BLaER1 (cell line): ENCODE data around the gene PIGQ.

Experiments used
- H3K27ac ChIP-seq: shearing (Covaris generic); formaldehyde crosslinking; 2 replicates; pipeline ENCODE4 v1.8.1; 2022
- H3K27me3 ChIP-seq: shearing (Covaris generic); formaldehyde crosslinking; 2 replicates; pipeline ENCODE4 v1.8.1; 2022
- H3K36me3 ChIP-seq: shearing (Covaris generic); formaldehyde crosslinking; 2 replicates; pipeline ENCODE4 v1.8.1; 2022
- H3K4me1 ChIP-seq: shearing (Covaris generic); formaldehyde crosslinking; 2 replicates; pipeline ENCODE4 v1.8.1; 2022
- H3K4me2 ChIP-seq: shearing (Covaris generic); formaldehyde crosslinking; 2 replicates; pipeline ENCODE4 v1.8.1; 2022
- H3K4me3 ChIP-seq: shearing (Covaris generic); formaldehyde crosslinking; 2 replicates; pipeline ENCODE4 v1.8.1; 2022
- H3K9ac ChIP-seq: shearing (Covaris generic); formaldehyde crosslinking; 2 replicates; pipeline ENCODE4 v1.8.1; 2022
- H3K9me3 ChIP-seq: shearing (Covaris generic); formaldehyde crosslinking; 2 replicates; pipeline ENCODE4 v1.8.1; 2022
- H4K20me1 ChIP-seq: shearing (Covaris generic); formaldehyde crosslinking; 2 replicates; pipeline ENCODE4 v1.8.1; 2022
- Cebpa-rat ChIP-seq: shearing (Covaris generic); IDR thresholded peaks from 2 replicates; pipeline ENCODE4 v1.8.1; 2022

The PIGQ gene

DNA sequence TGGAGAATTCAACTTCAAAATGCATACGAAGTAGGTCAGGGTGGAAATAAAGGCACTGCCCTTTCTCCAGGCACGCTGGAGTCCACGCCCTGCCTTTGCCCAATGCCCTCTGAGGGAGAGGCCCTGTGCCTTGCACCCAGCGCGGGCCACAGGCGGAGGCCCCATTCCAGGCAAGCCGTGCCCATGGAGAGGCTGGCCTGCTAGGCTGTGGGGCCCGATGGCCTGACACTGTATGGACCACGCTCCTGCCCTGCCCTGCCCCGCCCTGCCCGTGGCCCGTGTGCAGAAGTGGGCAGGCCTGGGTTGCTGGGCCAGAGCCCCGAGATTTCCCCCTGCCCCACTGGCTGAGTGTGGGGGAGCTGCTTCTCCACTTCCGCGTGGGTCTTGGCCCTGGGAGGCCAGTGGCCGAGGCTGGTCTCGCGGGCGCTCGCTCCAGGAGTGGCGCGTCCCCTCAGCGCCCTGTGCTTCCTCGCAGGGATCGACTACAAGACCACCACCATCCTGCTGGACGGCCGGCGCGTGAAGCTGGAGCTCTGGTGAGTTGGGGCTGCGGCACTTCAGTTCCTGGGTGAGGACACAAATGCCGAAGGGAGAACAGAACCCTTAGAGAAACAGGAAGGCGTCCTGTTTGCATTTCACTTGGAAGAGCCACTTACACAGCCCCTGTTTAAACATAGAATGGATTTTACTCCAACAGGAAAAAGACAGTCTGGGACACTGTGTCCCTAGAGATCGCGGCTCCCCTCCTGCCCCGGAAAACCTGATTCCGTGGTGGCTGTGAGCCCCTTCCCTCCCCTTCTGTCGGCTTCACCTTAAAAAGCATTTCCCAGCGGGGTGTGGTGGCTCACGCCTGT, 47.2 kb downstream of the PIGQ start:
- Histone ChIP-seq H4K20me1 (peaks cover 56% of the 10 kb centered on the region), H3K9ac (no peak overlapping the region), H3K36me3 (peaks cover 28% of the 10 kb centered on the region), H3K27me3 (no peaks in the 10 kb centered on the region), H3K27ac (no peak overlapping the region), H3K9me3 (peaks cover 11% of the 10 kb centered on the region), H3K4me2 (no peak overlapping the region), H3K4me1 (peaks cover 49% of the 10 kb centered on the region), H3K4me3 (no peak overlapping the region)
- no peak for TF ChIP-seq Cebpa-rat

DNA sequence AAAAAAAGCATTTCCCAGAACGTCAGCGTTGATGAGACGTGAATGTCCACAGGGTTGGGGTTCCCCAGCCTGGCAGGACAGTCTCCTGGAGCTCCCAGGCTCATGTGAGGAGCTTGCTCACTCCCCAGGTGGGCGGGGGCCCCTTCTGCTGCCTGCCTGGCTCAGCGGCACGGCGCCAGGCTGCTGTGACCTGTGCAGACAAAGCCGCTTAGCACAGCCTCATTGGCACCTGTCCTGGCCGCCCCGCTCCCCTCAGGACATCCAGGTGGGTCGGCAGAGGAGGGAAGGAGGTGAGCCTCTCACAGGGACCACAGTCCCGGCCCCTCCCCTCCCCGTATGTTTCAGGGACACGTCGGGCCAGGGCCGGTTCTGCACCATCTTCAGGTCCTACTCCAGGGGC, 48.1 kb downstream of the PIGQ start:
- H3K9ac ChIP-seq: no peak overlapping the region
- peaks cover 65% of the 10 kb centered on the region for H4K20me1 ChIP-seq
- H3K4me1 ChIP-seq: peaks cover 54% of the 10 kb centered on the region
- H3K9me3 ChIP-seq: peaks cover 11% of the 10 kb centered on the region
- H3K4me2 ChIP-seq: no peak overlapping the region
- H3K36me3 ChIP-seq: peaks cover 28% of the 10 kb centered on the region
- H3K4me3 ChIP-seq: no peak overlapping the region
- no peaks in the 10 kb centered on the region for H3K27me3 ChIP-seq
- H3K27ac ChIP-seq: no peak overlapping the region
- no peak for TF ChIP-seq Cebpa-rat

DNA sequence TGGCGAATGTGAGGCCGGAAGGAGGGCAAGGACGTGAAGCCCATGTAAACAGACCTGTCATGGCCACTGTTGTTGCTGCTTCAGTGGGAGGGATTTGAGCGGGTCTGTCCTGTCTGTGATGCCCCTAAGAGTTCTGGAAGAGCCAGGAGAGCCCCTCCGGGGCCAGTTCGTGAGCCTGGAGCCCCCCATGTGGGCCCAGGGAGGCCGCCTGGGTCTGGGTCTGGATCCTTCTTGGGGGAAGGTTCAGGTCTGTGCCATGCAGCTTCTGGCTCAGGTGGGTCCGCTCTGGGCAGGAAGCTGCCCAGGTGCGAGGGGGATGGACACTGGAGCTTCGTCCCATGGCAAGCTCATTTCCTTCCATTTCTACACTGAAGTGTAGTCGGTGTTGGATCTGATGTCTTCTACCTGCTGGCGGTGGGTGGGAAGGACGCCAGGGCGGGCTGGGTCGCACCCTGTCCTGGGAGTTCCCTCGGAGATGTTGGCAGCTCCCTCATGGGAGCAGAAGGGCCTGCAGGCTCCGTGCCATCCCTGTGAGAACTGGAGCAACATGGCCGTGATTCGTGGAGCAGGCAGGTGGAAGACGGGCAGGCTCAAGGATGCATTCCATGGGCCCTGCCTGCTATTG, 49.8 kb downstream of the PIGQ start:
- H3K36me3 ChIP-seq: peaks cover 16% of the 10 kb centered on the region; the same call in 1 of the 2 replicates
- H3K4me1 ChIP-seq: peaks cover 52% of the 10 kb centered on the region
- TF ChIP-seq Cebpa-rat: no peak
- H4K20me1 ChIP-seq: peaks cover 81% of the 10 kb centered on the region
- no peaks in the 10 kb centered on the region for H3K27me3 ChIP-seq
- no peak overlapping the region for H3K4me2 ChIP-seq
- no peak overlapping the region for H3K9ac ChIP-seq
- no peaks in the 10 kb centered on the region for H3K9me3 ChIP-seq
- H3K27ac ChIP-seq: no peak overlapping the region
- no peak overlapping the region for H3K4me3 ChIP-seq

DNA sequence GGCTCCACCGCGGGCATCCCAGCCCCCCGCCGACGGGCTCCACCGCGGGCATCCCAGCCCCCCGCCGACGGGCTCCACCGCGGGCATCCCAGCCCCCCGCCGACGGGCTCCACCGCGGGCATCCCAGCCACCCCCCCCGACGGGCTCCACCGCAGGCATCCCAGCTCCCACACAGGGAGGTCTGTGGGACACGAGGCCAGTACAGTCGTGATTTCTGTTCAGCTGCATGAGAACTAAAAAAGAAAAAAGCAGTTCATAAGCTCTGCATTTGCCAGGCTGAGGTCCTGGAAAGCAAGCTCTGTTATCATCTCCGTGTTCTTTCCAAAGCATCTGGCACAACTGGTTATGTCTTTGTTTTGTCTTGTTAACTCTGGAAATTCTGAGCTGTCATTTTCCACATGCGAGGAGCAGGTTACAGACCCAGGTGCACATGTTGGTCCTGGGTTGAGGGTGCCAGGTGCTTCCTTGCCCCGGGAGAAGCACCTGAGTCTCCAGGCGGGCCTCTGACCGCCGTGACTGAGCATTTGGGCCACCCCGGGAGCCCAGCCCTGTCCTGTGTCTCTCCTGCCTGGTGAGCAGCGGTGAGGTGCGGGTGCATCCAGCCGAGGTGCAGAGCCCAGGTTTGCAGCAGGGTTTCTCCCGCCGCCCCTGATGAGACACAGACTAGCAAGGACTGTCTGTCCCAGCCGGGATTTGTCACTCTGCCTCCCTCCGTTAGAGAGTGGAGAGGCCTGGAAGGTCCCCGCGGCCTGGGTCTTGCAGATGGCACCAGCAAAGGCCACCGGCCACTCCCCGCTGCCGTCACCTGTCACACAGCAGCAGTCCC, 51.1 kb downstream of the PIGQ start:
- Histone ChIP-seq H3K27ac (peak overlapping the region; percentile 44), H3K36me3 (peaks cover 25% of the 10 kb centered on the region), H3K4me1 (peaks cover 51% of the 10 kb centered on the region), H3K9me3 (no peaks in the 10 kb centered on the region), H4K20me1 (peaks cover 83% of the 10 kb centered on the region), H3K27me3 (no peaks in the 10 kb centered on the region), H3K9ac (peak overlapping the region; percentile 53; the same call in 1 of the 2 replicates), H3K4me2 (peak overlapping the region; percentile 56), H3K4me3 (no peak overlapping the region)
- no peak for TF ChIP-seq Cebpa-rat

DNA sequence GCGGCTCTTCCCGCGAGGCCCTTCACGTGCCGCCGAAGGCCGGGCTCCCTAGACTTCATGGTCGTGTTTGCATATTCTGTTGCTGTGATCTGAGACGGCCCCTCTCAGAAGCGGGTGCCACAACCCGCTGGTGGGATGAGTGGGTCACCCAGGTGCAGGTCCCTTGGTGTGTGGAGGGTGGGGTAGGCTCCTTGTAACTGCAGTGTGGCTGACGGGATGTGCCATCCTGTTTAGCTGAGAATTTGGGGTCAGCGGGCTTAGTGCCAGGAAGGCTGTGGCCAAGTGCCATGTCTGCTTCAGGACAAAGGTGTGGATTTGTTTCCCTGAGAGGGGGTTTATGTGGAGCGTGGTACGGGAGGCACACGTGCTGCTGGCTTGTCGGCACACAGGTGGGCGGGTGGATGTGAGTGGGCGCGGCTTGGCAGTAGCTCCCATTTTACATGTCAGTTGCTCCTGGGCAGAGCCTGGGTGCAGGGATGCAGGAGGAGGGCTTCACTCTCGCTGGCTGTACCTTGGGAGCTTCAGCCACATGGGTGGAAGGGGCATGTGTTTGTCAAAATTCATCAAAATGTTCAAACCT, 51.8 kb downstream of the PIGQ start:
- Histone ChIP-seq H3K4me2 (peak overlapping the region; percentile 56), H3K27ac (peak overlapping the region; percentile 44), H3K4me1 (peaks cover 51% of the 10 kb centered on the region), H3K36me3 (peaks cover 32% of the 10 kb centered on the region), H3K27me3 (no peaks in the 10 kb centered on the region), H3K9ac (peak overlapping the region; percentile 53; the same call in 1 of the 2 replicates), H3K4me3 (no peak overlapping the region), H4K20me1 (peaks cover 85% of the 10 kb centered on the region), H3K9me3 (no peaks in the 10 kb centered on the region)
- TF ChIP-seq Cebpa-rat: no peak

DNA sequence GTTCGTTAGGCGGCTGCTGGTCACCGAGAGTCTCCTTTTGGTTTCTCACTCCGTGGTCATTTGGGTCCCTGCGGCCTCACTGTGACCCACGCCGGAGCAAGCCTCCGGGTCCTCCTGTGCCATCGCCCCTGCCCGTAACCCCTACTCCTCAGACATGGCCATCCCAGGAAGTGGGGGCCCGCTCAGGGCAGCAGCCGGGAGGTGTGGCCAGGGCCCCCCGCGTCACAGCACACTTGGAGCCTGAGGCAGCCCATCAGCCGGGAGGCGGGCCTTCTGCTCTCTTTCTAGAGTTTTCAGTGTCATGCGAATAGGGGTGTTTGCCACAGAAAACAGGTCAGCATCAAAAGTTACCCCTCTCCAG, 53.1 kb downstream of the PIGQ start:
- no peak overlapping the region for H3K27ac ChIP-seq
- H3K4me2 ChIP-seq: no peak overlapping the region
- no peak overlapping the region for H3K9ac ChIP-seq
- H3K27me3 ChIP-seq: no peaks in the 10 kb centered on the region
- peaks cover 35% of the 10 kb centered on the region for H3K36me3 ChIP-seq
- peaks cover 53% of the 10 kb centered on the region for H3K4me1 ChIP-seq
- no peak for TF ChIP-seq Cebpa-rat
- H3K9me3 ChIP-seq: no peaks in the 10 kb centered on the region
- no peak overlapping the region for H3K4me3 ChIP-seq
- peaks cover 84% of the 10 kb centered on the region for H4K20me1 ChIP-seq

DNA sequence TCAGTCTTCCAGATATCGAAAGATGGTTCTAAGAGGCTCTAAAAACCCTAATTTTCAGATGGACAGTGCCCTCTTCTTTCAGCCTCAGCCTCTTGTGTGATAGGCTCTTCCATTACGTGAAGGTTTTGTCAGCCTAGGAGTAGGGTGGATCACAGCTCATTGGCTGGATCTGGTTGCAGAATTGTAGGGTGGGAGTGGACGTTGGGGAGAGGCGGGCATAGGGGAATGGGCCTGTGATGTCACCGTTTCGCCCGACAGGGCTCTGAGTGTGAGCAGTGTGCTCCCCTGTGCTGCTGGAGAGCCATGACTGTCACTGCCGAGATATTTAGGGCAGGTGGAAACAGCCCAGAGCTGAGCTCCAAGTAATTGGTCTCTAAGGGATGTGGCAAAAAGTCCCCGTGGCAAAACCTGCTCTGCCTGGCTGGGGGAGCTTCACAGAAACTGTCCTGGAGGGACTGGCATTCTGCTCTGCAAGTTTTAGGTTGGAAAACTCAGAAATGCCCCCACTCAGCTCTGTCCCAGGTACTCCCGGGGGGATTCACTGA, 54.8 kb downstream of the PIGQ start:
- peaks cover 43% of the 10 kb centered on the region for H3K36me3 ChIP-seq
- no peaks in the 10 kb centered on the region for H3K9me3 ChIP-seq
- H3K27me3 ChIP-seq: no peaks in the 10 kb centered on the region
- peak overlapping the region; percentile 58 for H3K4me2 ChIP-seq
- no peak overlapping the region for H3K27ac ChIP-seq
- H3K9ac ChIP-seq: peak overlapping the region; percentile 29; the same call in 1 of the 2 replicates
- no peak for TF ChIP-seq Cebpa-rat
- no peak overlapping the region for H3K4me3 ChIP-seq
- H4K20me1 ChIP-seq: peaks cover 69% of the 10 kb centered on the region
- peaks cover 55% of the 10 kb centered on the region for H3K4me1 ChIP-seq

DNA sequence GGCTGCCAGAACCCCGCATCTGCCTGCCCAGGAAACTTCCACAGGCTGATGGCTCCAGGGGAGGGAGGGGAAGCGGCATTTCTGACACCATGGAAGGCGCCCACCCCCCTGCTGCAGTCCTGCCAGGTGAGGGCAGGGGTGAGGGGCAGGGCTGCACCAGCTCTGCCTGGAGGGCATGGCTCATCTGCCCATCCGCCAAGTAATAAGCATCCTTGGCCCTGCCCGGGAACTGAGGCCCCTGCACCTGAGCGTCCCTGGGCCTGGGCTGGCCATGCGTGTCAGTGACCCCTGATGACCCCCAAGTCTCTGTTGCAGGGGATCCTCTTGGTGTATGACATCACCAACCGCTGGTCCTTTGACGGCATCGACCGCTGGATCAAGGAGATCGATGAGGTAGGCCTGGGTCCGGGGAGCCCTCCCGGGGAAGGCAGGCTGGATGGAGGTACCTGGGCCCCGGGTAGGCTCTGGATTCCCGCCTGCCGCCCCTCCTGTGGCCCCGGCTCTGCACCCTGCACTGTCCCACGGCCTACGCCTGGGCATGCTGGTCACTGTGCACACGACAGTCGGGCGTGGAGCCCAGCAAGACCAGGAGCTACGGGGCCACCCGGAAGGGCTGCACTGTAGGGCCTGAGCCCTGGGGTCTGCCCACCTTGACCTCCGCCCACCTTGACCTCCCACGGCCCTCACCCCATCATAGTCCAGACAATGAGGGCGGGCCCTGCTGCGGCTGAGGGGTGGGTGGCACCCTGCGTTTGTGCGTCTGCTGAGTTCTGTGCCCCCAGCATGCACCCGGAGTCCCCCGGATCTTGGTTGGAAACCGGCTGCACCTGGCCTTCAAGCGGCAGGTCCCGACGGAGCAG, 55.6 kb downstream of the PIGQ start:
- Histone ChIP-seq H3K27me3 (no peaks in the 10 kb centered on the region), H3K9me3 (no peaks in the 10 kb centered on the region), H3K9ac (peak overlapping the region; percentile 29; the same call in 1 of the 2 replicates), H3K27ac (no peak overlapping the region), H3K4me2 (peak overlapping the region; percentile 58), H3K36me3 (peaks cover 43% of the 10 kb centered on the region), H3K4me3 (no peak overlapping the region), H4K20me1 (peaks cover 71% of the 10 kb centered on the region), H3K4me1 (peaks cover 53% of the 10 kb centered on the region)
- TF ChIP-seq Cebpa-rat: no peak
